Choroid plexus epithelial cell (primary cell): ENCODE measurements around the gene PSMG4.

Experiments
- DNase-seq: peaks from one replicate; pipeline ENCODE4 v3.0.0-alpha.2; 2010; ENCODE audit warnings: low read depth
- H3K4me3 ChIP-seq: 2 replicates; pipeline ENCODE4 v1.5.1; 2011; ENCODE audit warnings: low read depth, mild to moderate bottlenecking, control low read depth, low read length, moderate library complexity
- TF ChIP-seq, protein P1 (sequence below): conservative IDR thresholded peaks from 2 replicates; pipeline ENCODE4 v1.5.1; 2011; ENCODE audit warnings: low read depth, mild to moderate bottlenecking, control low read depth, inconsistent platforms, low read length, moderate library complexity

PSMG4 gene

DNA sequence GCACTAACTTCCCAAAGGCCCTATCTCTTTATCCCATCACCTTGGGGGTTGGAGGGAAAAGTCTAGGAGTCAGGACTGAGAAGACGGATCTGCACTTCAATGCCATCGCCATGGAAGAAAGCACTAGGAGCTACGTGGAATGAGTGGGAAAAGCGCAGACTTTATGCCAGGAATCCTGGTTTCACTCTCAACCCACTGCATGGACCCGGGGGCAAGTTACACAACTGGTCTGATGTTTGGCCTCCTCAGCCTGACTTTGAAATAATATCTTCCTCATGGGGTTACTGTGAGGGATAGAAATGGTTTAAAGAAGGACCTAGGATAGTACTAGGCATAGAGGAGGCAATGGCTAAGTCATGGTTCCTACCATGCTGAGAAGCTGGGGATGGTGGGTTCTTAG, 13.5 kb upstream of the PSMG4 start:
- TF ChIP-seq, protein P1, sequence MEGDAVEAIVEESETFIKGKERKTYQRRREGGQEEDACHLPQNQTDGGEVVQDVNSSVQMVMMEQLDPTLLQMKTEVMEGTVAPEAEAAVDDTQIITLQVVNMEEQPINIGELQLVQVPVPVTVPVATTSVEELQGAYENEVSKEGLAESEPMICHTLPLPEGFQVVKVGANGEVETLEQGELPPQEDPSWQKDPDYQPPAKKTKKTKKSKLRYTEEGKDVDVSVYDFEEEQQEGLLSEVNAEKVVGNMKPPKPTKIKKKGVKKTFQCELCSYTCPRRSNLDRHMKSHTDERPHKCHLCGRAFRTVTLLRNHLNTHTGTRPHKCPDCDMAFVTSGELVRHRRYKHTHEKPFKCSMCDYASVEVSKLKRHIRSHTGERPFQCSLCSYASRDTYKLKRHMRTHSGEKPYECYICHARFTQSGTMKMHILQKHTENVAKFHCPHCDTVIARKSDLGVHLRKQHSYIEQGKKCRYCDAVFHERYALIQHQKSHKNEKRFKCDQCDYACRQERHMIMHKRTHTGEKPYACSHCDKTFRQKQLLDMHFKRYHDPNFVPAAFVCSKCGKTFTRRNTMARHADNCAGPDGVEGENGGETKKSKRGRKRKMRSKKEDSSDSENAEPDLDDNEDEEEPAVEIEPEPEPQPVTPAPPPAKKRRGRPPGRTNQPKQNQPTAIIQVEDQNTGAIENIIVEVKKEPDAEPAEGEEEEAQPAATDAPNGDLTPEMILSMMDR, result no peak
- no peak for DNase-seq

GRCh38 chr6:3247255-3248146, 11.2 kb upstream of the PSMG4 start:
- TF ChIP-seq, protein P1, result no peak
- DNase-seq, result peak; percentile 97
- peak overlapping the region; percentile 45 for H3K4me3 ChIP-seq

More for the DNA sequence above, 13.5 kb upstream of the PSMG4 start:
- H3K4me3 ChIP-seq, result no peak overlapping the region

GRCh38 chr6:3249821-3250220, 8.9 kb upstream of the PSMG4 start:
- H3K4me3 ChIP-seq, result no peak overlapping the region
- DNase-seq, result no peak
- TF ChIP-seq, protein P1, result no peak

- TF ChIP-seq, protein P1, result no peak
- H3K4me3 ChIP-seq, result no peak overlapping the region
- DNase-seq, result no peak
Measured at GRCh38 chr6:3250231-3250675, 8.5 kb upstream of the PSMG4 start.

DNA sequence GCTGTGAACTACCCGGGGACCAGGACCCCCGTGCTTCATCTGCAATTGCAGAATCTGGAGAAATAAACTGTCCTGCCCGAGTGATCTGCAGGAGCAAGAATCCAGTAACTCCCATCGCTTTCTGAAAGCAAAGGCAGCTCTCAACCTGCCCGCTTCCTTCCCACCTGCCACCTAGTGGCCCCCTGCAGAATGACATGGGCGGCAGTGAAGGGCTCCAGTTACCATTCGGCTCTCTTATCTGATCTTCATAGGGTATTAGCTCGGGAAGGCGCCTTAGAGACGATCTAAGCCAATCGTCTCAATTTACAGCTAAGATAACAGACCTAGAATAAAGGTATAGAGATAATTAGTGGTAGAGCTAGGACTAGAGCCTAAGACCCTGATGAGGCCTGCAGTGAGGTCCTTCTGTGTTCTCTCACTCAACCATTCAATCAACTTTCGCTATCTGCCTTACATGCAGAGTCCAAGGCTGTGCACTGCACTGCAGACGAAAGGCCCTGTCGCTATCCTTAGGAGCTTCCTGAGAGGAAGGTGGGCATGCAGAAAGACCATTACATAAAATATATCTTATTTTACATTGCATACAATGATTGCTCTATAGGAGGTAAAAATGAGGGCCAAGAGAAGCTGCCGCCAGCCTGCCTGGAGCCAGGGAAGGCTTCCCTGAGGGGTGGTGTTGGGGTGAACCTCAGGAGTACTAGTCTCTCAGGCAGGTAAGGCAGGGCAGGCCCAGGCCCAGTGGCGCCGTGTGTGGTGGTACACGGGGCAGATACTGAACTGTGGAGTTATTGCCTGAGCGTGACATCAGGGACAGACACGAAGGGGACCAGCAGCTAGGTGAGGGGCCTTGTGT, 7.1 kb upstream of the PSMG4 start:
- peak; percentile 92 for DNase-seq
- TF ChIP-seq, protein P1, result peak; percentile 99
- no peak overlapping the region for H3K4me3 ChIP-seq

GRCh38 chr6:3252369-3252768, 6.4 kb upstream of the PSMG4 start:
- H3K4me3 ChIP-seq, result no peak overlapping the region
- TF ChIP-seq, protein P1, result no peak
- DNase-seq, result no peak
